HEK293 (cell line): Measurements from ENCODE around the gene PARP11.

ENCODE experiments used
- CTCF ChIA-PET: fragments of 350-600 bp; formaldehyde crosslinking; extraction: SDS; loops from one replicate; lab custom pipeline; 2021; ENCODE audit warnings: antibody characterized with exemption; lab: Yijun Ruan, JAX
- POLR2A ChIA-PET: fragments of 300-600 bp; formaldehyde crosslinking; extraction: SDS; loops from one replicate; lab custom pipeline; 2020; ENCODE audit warnings: antibody characterized with exemption, inconsistent platforms; lab: Yijun Ruan, JAX
- H3K27ac ChIP-seq: fragments of 200-500 bp; sonication (Bioruptor generic); 2 replicates; pipeline ENCODE4 v1.5.1; 2014; ENCODE audit warnings: low read depth, low read length, control low read depth, inconsistent platforms; ENCODE audit errors: extremely low read depth
- H3K36me3 ChIP-seq, 2 experiments: fragments of 200-500 bp in 1 of 2; sonication (Bioruptor generic) in 1 of 2; 1 replicate in 1 of 2; 2 replicates in 1 of 2; pipeline ENCODE4 v1.5.1; 2014 to 2017; ENCODE audit warnings: inconsistent platforms in 2 of 2, low read length in 2 of 2; ENCODE audit not compliant: control insufficient read depth in 2 of 2, insufficient read depth in 1 of 2
- H3K4me1 ChIP-seq: fragments of 200-500 bp; sonication (Bioruptor generic); 2 replicates; pipeline ENCODE4 v1.5.1; 2014; ENCODE audit warnings: mild to moderate bottlenecking, low read length, inconsistent platforms; ENCODE audit not compliant: control insufficient read depth, insufficient read depth
- H3K4me3 ChIP-seq: 2 replicates; pipeline ENCODE4 v1.5.1; 2011; ENCODE audit warnings: low read depth, mild to moderate bottlenecking, control low read depth, low read length, moderate library complexity
- H3K9me3 ChIP-seq: fragments of 200-500 bp; sonication (Bioruptor generic); 2 replicates; pipeline ENCODE4 v1.5.1; 2014; ENCODE audit warnings: low read depth, low read length, inconsistent platforms; ENCODE audit not compliant: control insufficient read depth, insufficient read depth
- BCL11B ChIP-seq: fragments of 450-650 bp; formaldehyde crosslinking; IDR thresholded peaks from 2 replicates; pipeline ENCODE4 v1.5.1; 2016; ENCODE audit warnings: low read depth, missing biosample characterization, missing genetic modification characterization
- FEZF1 ChIP-seq: fragments of 450-650 bp; formaldehyde crosslinking; IDR thresholded peaks from 2 replicates; pipeline ENCODE4 v1.5.1; 2016; ENCODE audit warnings: missing biosample characterization, missing genetic modification characterization
- GLIS1 ChIP-seq: fragments of 450-650 bp; formaldehyde crosslinking; IDR thresholded peaks from 2 replicates; pipeline ENCODE4 v1.5.1; 2016; ENCODE audit warnings: missing biosample characterization, missing genetic modification characterization
- HOXC10 ChIP-seq: sonication (generic); formaldehyde crosslinking; IDR thresholded peaks from 2 replicates; pipeline ENCODE4 v1.8.1; 2023; ENCODE audit warnings: mild to moderate bottlenecking, missing genetic modification reagents
- MZF1 ChIP-seq: fragments of 450-650 bp; formaldehyde crosslinking; IDR thresholded peaks from 2 replicates; pipeline ENCODE4 v1.5.1; 2017; ENCODE audit warnings: missing biosample characterization, missing genetic modification characterization, borderline replicate concordance
- SP7 ChIP-seq: fragments of 450-650 bp; formaldehyde crosslinking; IDR thresholded peaks from 2 replicates; pipeline ENCODE4 v1.5.1; 2016; ENCODE audit warnings: missing biosample characterization, missing genetic modification characterization
- TCF7L2 ChIP-seq: IDR thresholded peaks from 2 replicates; pipeline ENCODE4 v1.6.1; 2011; ENCODE audit warnings: low read depth, mild to moderate bottlenecking, inconsistent platforms, low read length, moderate library complexity, borderline replicate concordance
- YY2 ChIP-seq: fragments of 450-650 bp; formaldehyde crosslinking; IDR thresholded peaks from 2 replicates; pipeline ENCODE4 v1.5.1; 2016; ENCODE audit warnings: missing biosample characterization, missing genetic modification characterization
- ZBTB17 ChIP-seq: fragments of 450-650 bp; formaldehyde crosslinking; IDR thresholded peaks from 2 replicates; pipeline ENCODE4 v1.5.1; 2016; ENCODE audit warnings: missing biosample characterization, missing genetic modification characterization
- ZBTB44 ChIP-seq: fragments of 450-650 bp; IDR thresholded peaks from 2 replicates; pipeline ENCODE4 v1.5.1; 2018; ENCODE audit warnings: missing biosample characterization, mild to moderate bottlenecking, missing genetic modification characterization
- ZFP41 ChIP-seq: fragments of 450-650 bp; formaldehyde crosslinking; IDR thresholded peaks from 2 replicates; pipeline ENCODE4 v1.5.1; 2016; ENCODE audit warnings: missing biosample characterization, missing genetic modification characterization, borderline replicate concordance
- ZNF157 ChIP-seq: fragments of 450-650 bp; formaldehyde crosslinking; IDR thresholded peaks from 2 replicates; pipeline ENCODE4 v1.5.1; 2016; ENCODE audit warnings: missing biosample characterization, missing genetic modification characterization
- ZNF16 ChIP-seq: fragments of 450-650 bp; formaldehyde crosslinking; IDR thresholded peaks from 2 replicates; pipeline ENCODE4 v1.5.1; 2016; ENCODE audit warnings: low read depth, missing biosample characterization, missing genetic modification characterization
- ZNF169 ChIP-seq: fragments of 450-650 bp; formaldehyde crosslinking; IDR thresholded peaks from 2 replicates; pipeline ENCODE4 v1.5.1; 2016; ENCODE audit warnings: missing biosample characterization, missing genetic modification characterization
- ZNF174 ChIP-seq: fragments of 450-650 bp; formaldehyde crosslinking; IDR thresholded peaks from 2 replicates; pipeline ENCODE4 v1.5.0; 2017; ENCODE audit warnings: missing biosample characterization, mild to moderate bottlenecking, missing genetic modification characterization
- ZNF221 ChIP-seq: fragments of 450-650 bp; formaldehyde crosslinking; IDR thresholded peaks from 2 replicates; pipeline ENCODE4 v1.5.1; 2017; ENCODE audit warnings: missing biosample characterization, missing genetic modification characterization, borderline replicate concordance
- ZNF335 ChIP-seq: fragments of 450-650 bp; formaldehyde crosslinking; conservative IDR thresholded peaks from 2 replicates; pipeline ENCODE4 v1.5.1; 2016; ENCODE audit warnings: missing biosample characterization, missing genetic modification characterization
- ZNF37A ChIP-seq: fragments of 450-650 bp; IDR thresholded peaks from 2 replicates; pipeline ENCODE4 v1.5.1; 2018; ENCODE audit warnings: missing biosample characterization, missing genetic modification characterization
- ZNF398 ChIP-seq: fragments of 450-650 bp; formaldehyde crosslinking; IDR thresholded peaks from 2 replicates; pipeline ENCODE4 v1.5.1; 2017; ENCODE audit warnings: missing biosample characterization, missing genetic modification characterization
- ZNF473 ChIP-seq: fragments of 450-650 bp; formaldehyde crosslinking; IDR thresholded peaks from 2 replicates; pipeline ENCODE4 v1.5.1; 2017; ENCODE audit warnings: missing biosample characterization, missing genetic modification characterization
- ZNF560 ChIP-seq: fragments of 450-650 bp; formaldehyde crosslinking; IDR thresholded peaks from 2 replicates; pipeline ENCODE4 v1.5.1; 2017; ENCODE audit warnings: missing biosample characterization, missing genetic modification characterization, borderline replicate concordance
- ZNF747 ChIP-seq: fragments of 450-650 bp; formaldehyde crosslinking; IDR thresholded peaks from 2 replicates; pipeline ENCODE4 v1.5.1; 2016; ENCODE audit warnings: missing biosample characterization, missing genetic modification characterization
- ZNF768 ChIP-seq: fragments of 450-650 bp; formaldehyde crosslinking; IDR thresholded peaks from 2 replicates; pipeline ENCODE4 v1.5.1; 2018; ENCODE audit warnings: missing biosample characterization, mild to moderate bottlenecking, missing genetic modification characterization
- ZNF777 ChIP-seq: fragments of 450-650 bp; formaldehyde crosslinking; IDR thresholded peaks from 2 replicates; pipeline ENCODE4 v1.5.1; 2017; ENCODE audit warnings: missing biosample characterization, missing genetic modification characterization, borderline replicate concordance
- ZNF785 ChIP-seq: fragments of 450-650 bp; formaldehyde crosslinking; IDR thresholded peaks from 2 replicates; pipeline ENCODE4 v1.5.1; 2016; ENCODE audit warnings: missing biosample characterization, missing genetic modification characterization
- TF ChIP-seq, protein P1 (sequence below): fragments of 450-650 bp; formaldehyde crosslinking; IDR thresholded peaks from 2 replicates; pipeline ENCODE4 v1.5.1; 2017; ENCODE audit warnings: missing biosample characterization, missing genetic modification characterization

Gene PARP11

GRCh38 chr12:3921151-3921471, 47.9 kb upstream of the PARP11 start:
- H3K4me1 ChIP-seq: peaks cover 5% of the 10 kb centered on the region; the same call in 1 of the 2 replicates
- ChIA-PET CTCF (no interaction called here), POLR2A (no interaction called here)
- H3K27ac ChIP-seq: no peak overlapping the region
- H3K4me3 ChIP-seq: no peak overlapping the region
- TF ChIP-seq YY2 (tag by site-specific recombination) (no peak), ZNF174 (tag by site-specific recombination) (no peak), ZFP41 (no peak), ZNF169 (tag by site-specific recombination) (no peak), ZNF16 (tag by site-specific recombination) (no peak), ZNF747 (tag by site-specific recombination) (no peak), ZNF157 (tag by site-specific recombination) (no peak), ZNF777 (tag by site-specific recombination) (no peak), ZBTB44 (tag by site-specific recombination) (no peak), ZNF785 (tag by site-specific recombination) (no peak), BCL11B (no peak), HOXC10 (CRISPR knock-in tag) (no peak), ZNF560 (tag by site-specific recombination) (no peak), ZNF473 (no peak), ZNF221 (no peak)
- TF ChIP-seq, protein P1, sequence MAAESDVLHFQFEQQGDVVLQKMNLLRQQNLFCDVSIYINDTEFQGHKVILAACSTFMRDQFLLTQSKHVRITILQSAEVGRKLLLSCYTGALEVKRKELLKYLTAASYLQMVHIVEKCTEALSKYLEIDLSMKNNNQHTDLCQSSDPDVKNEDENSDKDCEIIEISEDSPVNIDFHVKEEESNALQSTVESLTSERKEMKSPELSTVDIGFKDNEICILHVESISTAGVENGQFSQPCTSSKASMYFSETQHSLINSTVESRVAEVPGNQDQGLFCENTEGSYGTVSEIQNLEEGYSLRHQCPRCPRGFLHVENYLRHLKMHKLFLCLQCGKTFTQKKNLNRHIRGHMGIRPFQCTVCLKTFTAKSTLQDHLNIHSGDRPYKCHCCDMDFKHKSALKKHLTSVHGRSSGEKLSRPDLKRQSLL (tag by site-specific recombination): no peak
- no peaks in the 10 kb centered on the region for H3K9me3 ChIP-seq
- H3K36me3 ChIP-seq: no peaks in the 10 kb centered on the region

- POLR2A ChIA-PET: no interaction called here
- Histone ChIP-seq H3K9me3 (no peaks in the 10 kb centered on the region), H3K4me3 (no peak overlapping the region), H3K36me3 (no peaks in the 10 kb centered on the region), H3K27ac (no peak overlapping the region), H3K4me1 (peaks cover 5% of the 10 kb centered on the region; the same call in 1 of the 2 replicates)
- CTCF ChIA-PET: interaction anchor here (0.8 kb wide), 1 partner anchor 35 kb away, joined by 3 read pairs; no protein-coding TSS in a partner anchor
- TF ChIP-seq MZF1: 0 out of 2 replicates have a peak, but pooled peaks have one; percentile 34
- TF ChIP-seq ZBTB17 (tag by site-specific recombination): peak; percentile 52
- TF ChIP-seq FEZF1 (tag by site-specific recombination): peak; percentile 38; the same call in 1 of the 2 replicates
- peak; percentile 33; the same call in 1 of the 2 replicates for TF ChIP-seq ZNF335 (tag by site-specific recombination)
- peak; percentile 35; the same call in 1 of the 2 replicates for TF ChIP-seq GLIS1 (tag by site-specific recombination)
- no peak for TF ChIP-seq ZNF768 (tag by site-specific recombination)
- peak; percentile 75 for TF ChIP-seq ZNF398 (tag by site-specific recombination)
- TF ChIP-seq SP7 (tag by site-specific recombination): no peak
- no peak for TF ChIP-seq ZNF37A
- peak; percentile 44; the same call in 1 of the 2 replicates for TF ChIP-seq TCF7L2
Measured at GRCh38 chr12:3920351-3921150, 47.4 kb upstream of the PARP11 start.
